Glomerular endothelial cell (primary cell): ENCODE data around the gene WDR64. TPM values are rescaled to one million over a fixed set of nuclear protein-coding genes. Genes with fewer than 3 reads are reported as not detected.

Source experiments
- DNase-seq: peaks from one replicate; pipeline ENCODE4 v3.0.0-alpha.2; 2011; ENCODE audit warnings: low read depth, low spot score; ENCODE audit errors: extremely low read depth
- total RNA-seq: library from RNA; depleted of rRNA; stranded (reverse); fragments of >200 nt; gene quantifications from 2 replicates; pipeline ENCODE4 v1.2.3, GENCODE V29; 2015

WDR64 gene
- total RNA-seq = not detected in 2 replicates

DNA sequence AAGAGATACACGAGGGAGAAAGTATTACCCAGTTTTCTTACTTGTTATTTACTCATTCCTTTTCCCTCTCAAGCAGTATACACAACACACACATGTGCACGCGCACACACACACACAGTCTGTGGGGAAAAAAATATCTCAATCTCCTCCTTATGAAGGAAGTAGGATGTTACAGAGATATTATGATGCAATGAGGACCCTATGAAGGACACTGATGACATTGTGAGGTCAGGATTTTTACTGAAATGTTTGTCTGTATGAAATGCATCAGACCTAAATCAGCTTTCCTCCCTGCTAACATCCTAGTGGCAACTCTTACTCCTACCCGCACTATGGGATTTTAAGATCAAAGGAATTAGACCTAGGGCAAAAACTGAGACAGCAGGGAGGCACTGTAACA is at the start of gene WDR64:
WDR64 (plus strand) TSS at position 270 of the 400 bp plus-strand sequence. CDS start 204 bp downstream, outside the sequence.
- DNase-seq = no peak

- no peak for DNase-seq
Observed at GRCh38 chr1:241603731-241604245, 48.3 kb upstream of the WDR64 start.

- no peak for DNase-seq
Observed at GRCh38 chr1:241605146-241605805, 46.8 kb upstream of the WDR64 start.

- DNase-seq = no peak
Observed at GRCh38 chr1:241606544-241606943, 45.5 kb upstream of the WDR64 start.

DNA sequence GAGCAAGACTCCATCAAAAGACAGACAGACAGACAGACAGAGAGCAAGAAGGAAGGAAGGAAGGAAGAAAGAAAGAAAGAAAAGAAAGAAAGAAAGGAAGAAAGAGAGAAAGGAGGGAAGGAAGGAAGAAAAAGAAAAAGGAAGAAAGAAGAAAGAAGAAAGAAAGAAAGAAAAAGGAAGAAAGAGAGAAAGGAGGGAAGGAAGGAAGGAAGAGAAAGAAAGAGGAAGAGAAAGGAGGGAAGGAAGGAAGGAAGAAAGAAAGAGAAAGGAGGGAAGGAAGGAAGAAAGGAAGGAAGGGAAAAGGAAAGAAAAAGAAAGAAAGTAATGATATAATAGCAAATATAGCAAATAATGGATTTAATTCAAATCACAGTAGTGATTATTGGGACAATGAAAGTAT is 44.6 kb upstream of the WDR64 start:
- no peak for DNase-seq

DNA sequence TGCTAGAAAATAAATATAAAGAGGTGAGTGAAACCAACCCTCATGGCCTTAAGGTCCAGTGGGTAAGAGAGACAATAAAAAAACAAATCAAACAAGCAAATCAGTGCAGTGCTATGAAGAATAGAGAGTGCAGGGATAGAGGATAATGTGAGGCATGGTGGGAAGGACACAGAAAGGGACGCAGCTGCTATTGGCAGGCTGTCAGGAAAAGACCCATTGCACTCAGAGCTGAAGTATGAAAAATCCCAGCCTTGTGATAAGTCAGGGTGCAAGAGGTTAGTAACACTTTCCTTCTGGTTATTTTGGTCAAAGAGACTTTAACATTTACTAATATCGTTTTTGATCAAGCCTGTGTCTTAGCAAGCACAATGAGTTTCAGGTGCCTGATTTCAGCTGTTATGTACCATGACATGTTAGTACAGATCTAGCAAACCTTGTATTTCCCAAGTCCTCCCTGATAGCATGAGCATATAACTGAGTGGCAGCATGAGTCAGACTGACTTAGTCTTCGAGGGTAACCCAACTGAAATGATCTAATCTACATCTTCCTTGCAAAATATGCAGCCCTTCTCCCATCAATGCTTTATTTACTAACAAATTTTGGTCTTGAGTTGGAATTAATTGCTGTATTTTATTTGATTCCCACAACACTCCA is 43.6 kb upstream of the WDR64 start:
- DNase-seq = no peak

- no peak for DNase-seq
Observed at GRCh38 chr1:241610056-241610815, 41.8 kb upstream of the WDR64 start.

DNA sequence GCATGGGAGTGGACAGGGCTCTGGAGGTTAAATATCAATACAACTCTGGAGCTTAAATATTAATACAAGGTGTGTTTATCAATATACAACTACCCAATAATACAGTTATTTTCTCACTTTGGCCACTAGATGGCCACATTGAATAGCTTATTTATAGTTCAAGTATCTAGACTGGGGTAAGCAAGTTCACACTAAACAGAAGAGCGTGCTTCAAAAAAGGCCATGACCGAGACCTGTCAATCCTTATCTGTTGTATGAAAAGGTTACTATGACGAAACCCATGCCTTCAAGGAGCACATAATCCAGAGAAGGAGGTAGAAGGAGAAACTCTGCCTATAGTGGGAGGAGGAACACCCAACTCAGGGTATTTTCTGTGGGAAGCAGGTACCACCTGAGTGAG is 41.0 kb upstream of the WDR64 start:
- DNase-seq = no peak

DNA sequence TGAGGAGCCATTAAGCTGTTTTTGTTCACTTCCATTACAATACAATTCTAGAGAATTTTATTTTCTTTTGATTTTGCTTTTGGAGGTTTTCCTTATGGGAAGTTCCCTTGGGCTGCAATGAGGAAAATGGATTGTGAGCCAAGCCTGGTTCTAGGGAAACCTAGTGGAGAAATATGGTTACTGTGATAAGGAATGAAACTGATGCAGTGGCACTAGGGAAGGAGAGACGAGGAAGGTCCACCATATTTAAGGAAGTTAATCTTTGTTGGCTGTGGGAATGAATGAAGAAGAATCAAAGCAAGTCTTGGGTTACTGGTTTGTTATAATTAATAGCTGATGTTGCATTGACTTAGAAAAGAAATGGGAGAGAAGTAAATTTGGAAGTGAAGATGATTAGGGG is 40.3 kb upstream of the WDR64 start:
- no peak for DNase-seq

DNA sequence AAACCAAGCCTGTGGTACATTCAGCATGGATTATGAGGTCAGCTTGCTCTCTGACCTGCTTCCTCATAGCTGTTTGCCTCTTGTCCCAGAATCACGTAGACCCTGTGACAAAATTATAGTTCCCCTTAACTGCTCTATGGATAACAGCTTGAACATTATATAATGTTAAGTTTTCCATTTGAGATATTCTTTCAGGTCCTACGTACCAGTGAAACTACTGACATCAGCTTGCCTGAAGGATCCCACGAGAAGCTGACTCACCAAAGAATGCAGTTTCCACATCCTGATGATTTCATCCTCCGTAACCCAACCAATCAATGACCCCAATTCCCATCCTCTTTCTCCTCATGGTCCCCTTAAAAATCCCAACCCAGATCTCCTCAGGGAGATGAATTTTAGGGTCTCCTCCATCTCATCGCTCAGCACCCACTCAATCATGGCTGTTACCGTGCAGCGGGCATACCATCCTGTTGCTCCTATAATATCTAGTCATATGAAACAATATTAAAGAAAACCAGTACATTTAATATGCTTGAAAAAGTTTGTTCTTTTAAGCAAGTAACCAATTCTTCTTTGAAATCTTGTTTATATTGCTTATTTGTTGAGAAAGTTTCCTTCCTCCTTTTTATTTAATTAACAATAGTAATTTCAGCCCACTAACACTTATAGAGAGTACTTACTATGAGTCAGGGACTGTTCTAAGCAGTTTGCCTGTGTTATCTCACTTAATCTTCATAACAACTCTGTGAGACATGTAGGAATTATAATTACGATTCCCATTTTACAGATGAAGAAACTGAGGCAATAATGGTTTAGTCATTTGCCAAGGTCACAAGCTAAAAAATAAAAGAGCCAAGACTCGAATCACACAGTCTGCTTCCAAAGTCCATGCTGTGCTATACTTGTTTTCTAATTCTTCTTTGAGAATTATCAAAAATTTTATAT is 39.3 kb upstream of the WDR64 start:
- peak; percentile 57 for DNase-seq

GRCh38 chr1:241614144-241614543 is 37.9 kb upstream of the WDR64 start:
- DNase-seq = no peak

DNA sequence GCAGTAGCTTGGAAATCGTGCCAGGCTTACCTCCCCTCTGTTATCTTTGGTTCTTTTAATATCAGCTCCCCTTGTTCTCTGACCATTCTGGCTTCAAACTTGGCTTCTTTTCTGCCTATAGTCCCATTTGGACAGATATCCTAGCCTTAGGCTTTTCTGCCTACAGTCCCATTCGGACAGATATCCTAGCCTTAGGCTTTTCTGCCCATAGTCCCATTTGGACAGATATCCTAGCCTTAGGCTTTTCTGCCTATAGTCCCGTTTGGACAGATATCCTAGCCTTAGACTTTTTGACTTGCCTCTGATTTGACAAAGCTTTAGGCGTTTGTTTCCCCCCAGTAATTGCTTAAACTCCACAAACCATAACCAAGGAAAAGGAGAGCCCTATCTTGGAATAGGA is 37.5 kb upstream of the WDR64 start:
- DNase-seq = no peak

- DNase-seq = no peak
Observed at GRCh38 chr1:241615043-241615974, 36.8 kb upstream of the WDR64 start.

DNA sequence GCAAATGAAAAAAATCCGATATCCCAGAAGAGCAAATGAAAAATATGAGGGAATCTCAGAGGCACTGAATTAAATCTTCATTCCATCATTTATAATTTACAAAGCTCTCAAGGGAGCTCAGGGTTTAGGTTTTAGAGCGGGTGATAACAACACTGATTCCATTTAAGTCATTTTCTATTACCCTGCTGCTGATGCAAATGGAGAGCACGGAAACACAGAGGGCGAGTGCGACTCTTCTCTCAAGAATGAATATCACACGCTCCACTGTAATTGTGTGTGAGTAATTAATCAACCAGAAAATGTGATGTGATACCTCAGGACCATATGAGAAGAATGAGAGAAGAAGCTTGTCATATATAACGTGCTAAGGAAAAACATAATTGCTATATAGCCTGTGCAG is 34.7 kb upstream of the WDR64 start:
- no peak for DNase-seq

DNA sequence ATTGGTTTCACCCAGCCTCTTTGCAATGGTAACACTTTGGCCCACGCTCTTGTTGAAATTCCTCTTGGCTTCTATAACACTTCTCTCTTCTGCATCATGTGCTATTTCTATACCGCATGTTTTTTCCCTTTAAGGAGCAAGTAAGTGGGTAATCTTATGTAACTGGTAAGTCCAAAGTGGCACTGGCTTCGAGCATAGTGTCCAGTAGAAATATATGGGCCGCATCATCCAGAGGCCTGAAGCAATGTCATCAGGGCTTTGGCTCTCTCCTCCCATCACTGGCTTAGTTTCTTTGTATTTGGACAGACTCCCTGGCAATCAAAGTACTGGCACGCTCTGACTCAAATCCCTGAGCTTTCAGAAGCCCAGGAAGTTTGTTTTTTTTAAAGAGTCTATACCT is 29.4 kb upstream of the WDR64 start:
- no peak for DNase-seq

DNA sequence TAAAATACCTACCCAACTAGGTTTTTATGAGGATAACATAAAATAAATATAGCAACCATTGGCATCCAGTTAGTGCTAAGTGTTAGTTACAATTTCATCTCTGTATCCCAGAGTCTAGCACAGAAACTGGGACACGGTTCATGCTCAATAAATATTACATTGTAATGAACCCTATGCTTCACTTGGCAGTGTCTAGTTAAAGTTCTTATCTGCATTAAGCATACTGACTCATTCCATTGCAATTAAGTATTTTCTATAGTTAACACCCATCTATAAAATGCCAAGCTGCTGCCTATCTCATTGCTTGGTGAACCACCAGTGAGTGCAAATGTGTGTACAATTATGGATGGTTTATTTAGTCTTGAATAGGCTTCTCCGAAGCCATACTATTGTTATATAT is 27.1 kb upstream of the WDR64 start:
- no peak for DNase-seq

DNA sequence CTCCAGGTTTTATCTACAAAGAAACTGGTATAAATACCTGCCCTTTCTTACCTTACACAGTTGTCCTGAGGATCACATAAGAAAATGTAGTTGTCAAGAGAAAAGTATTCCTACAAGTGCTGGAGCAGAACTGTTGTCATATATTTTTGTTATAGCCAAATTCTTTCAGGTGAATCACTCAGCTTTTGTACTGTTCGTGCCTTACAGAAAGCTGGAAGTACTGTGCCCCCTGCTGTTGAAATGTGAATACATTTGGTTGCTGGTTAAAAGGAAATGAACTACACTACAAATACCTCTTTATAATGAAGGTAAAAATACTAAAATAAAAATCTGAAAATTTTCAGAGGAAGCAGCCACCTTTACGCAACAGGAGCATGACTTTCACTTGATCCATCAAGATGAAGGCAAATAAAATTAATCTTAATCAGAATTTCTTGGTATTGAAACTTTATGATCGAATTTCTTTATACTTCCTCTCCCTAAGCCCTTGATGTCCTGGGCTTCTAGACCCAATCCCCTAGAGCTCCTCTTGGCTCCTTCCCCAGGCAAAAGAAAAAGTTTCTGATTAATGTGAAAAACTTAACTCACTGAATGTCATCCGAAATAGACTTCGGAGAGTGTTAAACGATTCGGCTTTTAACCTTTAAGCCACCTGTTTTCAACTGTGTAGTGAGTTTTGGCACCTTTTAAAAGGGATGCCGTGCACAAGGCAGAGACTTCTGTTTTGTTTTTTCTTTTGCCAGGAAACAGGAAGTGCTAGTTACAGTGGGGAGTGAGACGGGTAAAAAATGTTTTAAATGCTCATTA is 24.4 kb upstream of the WDR64 start:
- no peak for DNase-seq

- no peak for DNase-seq
Observed at GRCh38 chr1:241630005-241630404, 22.1 kb upstream of the WDR64 start.

DNA sequence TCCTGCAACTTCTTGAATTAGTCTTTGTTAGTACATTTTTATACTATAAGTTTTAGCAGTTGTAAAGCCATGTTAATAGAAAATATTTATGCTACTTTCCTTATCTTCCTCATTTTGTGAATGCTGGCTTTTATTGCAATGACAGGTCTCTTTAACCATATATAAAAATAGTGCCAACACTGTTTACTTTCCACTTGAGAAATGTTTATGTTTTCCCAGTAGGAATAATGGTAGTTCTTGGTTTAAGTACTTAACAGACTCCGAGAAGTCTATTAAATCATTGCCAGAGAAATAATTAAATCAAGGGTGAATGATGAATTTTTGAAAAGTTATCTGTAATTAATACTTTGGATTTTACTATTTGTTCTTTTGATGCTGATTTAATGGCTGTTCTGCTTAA is 21.6 kb upstream of the WDR64 start:
- no peak for DNase-seq
